Breast epithelium (tissue), 3 donors: ENCODE measurements around the gene ATP5MK.

ENCODE experiments used
- CTCF ChIP-seq, 3 donors: fragments of 450-650 bp; IDR thresholded peaks; one replicate each; pipeline ENCODE4 v1.5.1; 2016 to 2017; ENCODE audit warnings: antibody characterized with exemption in 3 of 3, mild to moderate bottlenecking in 3 of 3, moderate library complexity in 3 of 3
- POLR2A ChIP-seq: fragments of 450-650 bp; IDR thresholded peaks from one replicate; pipeline ENCODE4 v1.6.1; 2016; ENCODE audit warnings: antibody characterized with exemption, mild to moderate bottlenecking, moderate library complexity

GRCh38 chr10:103413564-103413963, 17.3 kb upstream of the ATP5MK start:
- TF ChIP-seq CTCF (IDR thresholded peaks at IDR 0.05) (no peak), POLR2A (no peak)
